ENCODE measurements around the gene ZPBP.

- TF ChIP-seq POLR2AphosphoS5 (IDR thresholded peaks at IDR 0.05) = no peak
- no peak for TF ChIP-seq POLR2A (IDR thresholded peaks at IDR 0.05)
- TF ChIP-seq CTCF (IDR thresholded peaks at IDR 0.05) = no peak
Measured at GRCh38 chr7:50095634-50096033, 2.6 kb upstream of the ZPBP start.
